IMR-90 (cell line): ENCODE data around the gene TMEM63C. TPM values are rescaled to one million over a fixed set of nuclear protein-coding genes. Genes with fewer than 3 reads are reported as not detected.

Experiments
- ATAC-seq: fragments of 200-7000 bp; cut with Tn5 transposase; 2 replicates; pipeline ENCODE4 v1.9.1; 2020; ENCODE audit warnings: low read depth, mild to moderate bottlenecking, moderate library complexity
- BruUV-seq: library from RNA; stranded (reverse); fragments of 400-500 nt; replicated peaks from 2 replicates; lab custom pipeline; 2021; lab: Mats Ljungman, UMichigan
- CTCF ChIA-PET: fragments of 300-600 bp; formaldehyde crosslinking; extraction: SDS; loops from one replicate; lab custom pipeline; 2021; ENCODE audit warnings: antibody characterized with exemption; lab: Yijun Ruan, JAX
- POLR2A ChIA-PET: fragments of 300-600 bp; sonication (Branson Sonifier 250); formaldehyde crosslinking; loops from one replicate; lab custom pipeline; 2022; ENCODE audit warnings: antibody characterized with exemption; ENCODE audit not compliant: unreplicated experiment; lab: Charles Lee
- DNase-seq: peaks from one replicate; pipeline ENCODE4 v3.0.0; 2013
- H2AFZ ChIP-seq: replicated peaks from 2 replicates; pipeline ENCODE3; 2013; ENCODE audit warnings: low read length, mild to moderate bottlenecking; ENCODE audit not compliant: poor library complexity
- H2AK5ac ChIP-seq: 2 replicates; pipeline ENCODE4 v1.6.1; 2013; ENCODE audit warnings: low read depth, low read length, inconsistent platforms
- H2AK9ac ChIP-seq: replicated peaks from 2 replicates; pipeline ENCODE3; 2013; ENCODE audit warnings: mild to moderate bottlenecking, low read depth, low read length, moderate library complexity; ENCODE audit not compliant: poor library complexity
- H2BK120ac ChIP-seq: 2 replicates; pipeline ENCODE4 v1.6.1; 2013; ENCODE audit warnings: low read depth, low read length, inconsistent platforms
- H2BK15ac ChIP-seq: 3 replicates; pipeline ENCODE4 v1.6.1; 2013; ENCODE audit warnings: low read depth, low read length, inconsistent platforms
- H2BK20ac ChIP-seq: 2 replicates; pipeline ENCODE4 v1.6.1; 2013; ENCODE audit warnings: low read depth, mild to moderate bottlenecking, inconsistent platforms, low read length, moderate library complexity
- H2BK5ac ChIP-seq: 2 replicates; pipeline ENCODE4 v1.6.1; 2013; ENCODE audit warnings: mild to moderate bottlenecking, low read depth, low read length, inconsistent platforms; ENCODE audit not compliant: poor library complexity, severe bottlenecking
- H3K14ac ChIP-seq: replicated peaks from 2 replicates; pipeline ENCODE4 v1.6.1; 2013; ENCODE audit warnings: low read depth, low read length, inconsistent platforms
- H3K18ac ChIP-seq: 2 replicates; pipeline ENCODE4 v1.6.1; 2013; ENCODE audit warnings: low read depth, low read length, control low read depth
- H3K23ac ChIP-seq: 2 replicates; pipeline ENCODE4 v1.6.1; 2013; ENCODE audit warnings: low read depth, low read length, inconsistent platforms
- H3K27ac ChIP-seq: 2 replicates; pipeline ENCODE4 v1.5.1; 2013; ENCODE audit warnings: mild to moderate bottlenecking, control low read depth, low read length; ENCODE audit not compliant: insufficient read depth
- H3K27me3 ChIP-seq: 2 replicates; pipeline ENCODE4 v1.6.1; 2013; ENCODE audit warnings: low read length; ENCODE audit not compliant: control insufficient read depth, insufficient read depth
- H3K36me3 ChIP-seq: 2 replicates; pipeline ENCODE4 v1.6.1; 2013; ENCODE audit warnings: low read length, mixed read lengths; ENCODE audit not compliant: control insufficient read depth, insufficient read depth
- H3K4ac ChIP-seq: 2 replicates; pipeline ENCODE4 v1.6.1; 2013; ENCODE audit warnings: low read depth, low read length, inconsistent platforms
- H3K4me1 ChIP-seq: 2 replicates; pipeline ENCODE4 v1.6.1; 2013; ENCODE audit warnings: low read length, mixed read lengths; ENCODE audit not compliant: control insufficient read depth, insufficient read depth
- H3K4me2 ChIP-seq: 2 replicates; pipeline ENCODE4 v1.6.1; 2013; ENCODE audit warnings: low read depth, mild to moderate bottlenecking, control low read depth, low read length, moderate library complexity
- H3K4me3 ChIP-seq: 2 replicates; pipeline ENCODE4 v1.5.1; 2013; ENCODE audit warnings: low read depth, mild to moderate bottlenecking, control low read depth, low read length, moderate library complexity; ENCODE audit not compliant: insufficient read depth
- H3K56ac ChIP-seq: 2 replicates; pipeline ENCODE4 v1.6.1; 2013; ENCODE audit warnings: low read length, inconsistent platforms; ENCODE audit not compliant: insufficient read depth; ENCODE audit errors: extremely low read depth
- H3K79me1 ChIP-seq, 2 experiments: 2 replicates each; pipeline ENCODE4 v1.6.1; 2013; ENCODE audit warnings: low read length in 2 of 2, inconsistent platforms in 1 of 2, low read depth in 1 of 2
- H3K9ac ChIP-seq: 2 replicates; pipeline ENCODE4 v1.6.1; 2013; ENCODE audit warnings: low read depth, low read length, control low read depth
- H3K9me1 ChIP-seq: 2 replicates; pipeline ENCODE4 v1.6.1; 2013; ENCODE audit warnings: low read length, inconsistent platforms; ENCODE audit not compliant: insufficient read depth
- H3K9me3 ChIP-seq: 2 replicates; pipeline ENCODE4 v1.6.1; 2013; ENCODE audit warnings: low read length; ENCODE audit not compliant: control insufficient read depth, insufficient read depth
- H4K20me1 ChIP-seq: 2 replicates; pipeline ENCODE4 v1.6.1; 2013; ENCODE audit warnings: low read length, inconsistent platforms; ENCODE audit not compliant: insufficient read depth
- H4K5ac ChIP-seq: 2 replicates; pipeline ENCODE4 v1.6.1; 2013; ENCODE audit warnings: mild to moderate bottlenecking, low read depth, low read length, control low read depth
- H4K8ac ChIP-seq, 2 experiments: 2 replicates each; pipeline ENCODE4 v1.6.1; 2013; ENCODE audit warnings: low read depth in 2 of 2, low read length in 2 of 2, control low read depth in 1 of 2, inconsistent platforms in 1 of 2
- H4K91ac ChIP-seq: 2 replicates; pipeline ENCODE4 v1.6.1; 2013; ENCODE audit warnings: low read depth, low read length, inconsistent platforms; ENCODE audit not compliant: insufficient read depth
- BHLHE40 ChIP-seq: fragments of 150-350 bp; IDR thresholded peaks from 2 replicates; pipeline ENCODE4 v1.6.1; 2016; ENCODE audit warnings: mild to moderate bottlenecking, low read depth, low read length
- CEBPB ChIP-seq: IDR thresholded peaks from 2 replicates; pipeline ENCODE4 v1.6.1; 2012; ENCODE audit warnings: low read depth, low read length, improper control_type of control experiment
- CHD1 ChIP-seq: IDR thresholded peaks from 2 replicates; pipeline ENCODE4 v1.6.1; 2012; ENCODE audit warnings: low read depth, low read length, improper control_type of control experiment
- CTCF ChIP-seq: conservative IDR thresholded peaks from 2 replicates; pipeline ENCODE4 v1.5.1; 2012; ENCODE audit warnings: mild to moderate bottlenecking, low read depth, low read length, improper control_type of control experiment
- ELK1 ChIP-seq: fragments of 150-350 bp; IDR thresholded peaks from 2 replicates; pipeline ENCODE4 v1.6.1; 2016; ENCODE audit warnings: low read depth, mild to moderate bottlenecking, low read length, moderate library complexity, borderline replicate concordance
- FOS ChIP-seq: fragments of 150-350 bp; IDR thresholded peaks from 2 replicates; pipeline ENCODE4 v1.6.1; 2016; ENCODE audit warnings: low read depth, low read length
- MAZ ChIP-seq: IDR thresholded peaks from 2 replicates; pipeline ENCODE4 v1.6.1; 2012; ENCODE audit warnings: low read depth, mild to moderate bottlenecking, low read length, improper control_type of control experiment, moderate library complexity, borderline replicate concordance
- MXI1 ChIP-seq: IDR thresholded peaks from 2 replicates; pipeline ENCODE4 v1.6.1; 2012; ENCODE audit warnings: low read depth, mild to moderate bottlenecking, low read length, moderate library complexity, borderline replicate concordance
- RAD21 ChIP-seq: IDR thresholded peaks from 2 replicates; pipeline ENCODE4 v1.6.1; 2012; ENCODE audit warnings: low read length, improper control_type of control experiment
- RCOR1 ChIP-seq: IDR thresholded peaks from 2 replicates; pipeline ENCODE4 v1.6.1; 2012; ENCODE audit warnings: mild to moderate bottlenecking, low read length, improper control_type of control experiment; ENCODE audit not compliant: insufficient replicate concordance
- RFX5 ChIP-seq: IDR thresholded peaks from 2 replicates; pipeline ENCODE4 v1.8.0; 2012; ENCODE audit warnings: low read depth, mild to moderate bottlenecking, low read length, moderate library complexity
- SMC3 ChIP-seq: fragments of 150-350 bp; IDR thresholded peaks from 2 replicates; pipeline ENCODE4 v1.6.1; 2016; ENCODE audit warnings: low read depth, mild to moderate bottlenecking, antibody characterized with exemption, low read length, moderate library complexity
- WGBS, 2 experiments: methylation state at CpG; one replicate each; pipeline versions ENCODE4 v1.1.5 to v1.1.7; 2013; ENCODE audit warnings: missing lambda C conversion rate in 2 of 2; ENCODE audit not compliant: insufficient read length in 1 of 2; ENCODE audit errors: extremely low coverage in 2 of 2; 5-methylcytosine and 5-hydroxymethylcytosine counted together
- dilution Hi-C: fragments of 300-500 bp; cut with HindIII; formaldehyde crosslinking; loops from one replicate; pipeline ENCODE4 v1.14.3; 2018; ENCODE audit warnings: low sequenced_read_pairs; ENCODE audit not compliant: unreplicated experiment
- in situ Hi-C: fragments of 300-500 bp; cut with MboI; formaldehyde crosslinking; loops from 3 replicates; pipeline ENCODE4 v1.14.3; 2019; ENCODE audit warnings: low sequenced_read_pairs, inconsistent platforms, mixed read lengths
- intact Hi-C: fragments of 100-400 bp; cut with micrococcal nuclease; formaldehyde crosslinking; loops from 2 replicates; pipeline ENCODE4 v1.10.0; 2022
- polyA plus RNA-seq, 3 experiments: library from polyadenylated mRNA; depleted of rRNA; stranded (reverse); fragments of >200 nt; gene quantifications; 2 replicates each; pipeline ENCODE4 v1.2.3, GENCODE V29; 2012; ENCODE audit warnings: low replicate concordance in 1 of 3
- total RNA-seq: library from RNA; depleted of rRNA; stranded (reverse); fragments of >200 nt; gene quantifications from 2 replicates; pipeline ENCODE4 v1.2.3, GENCODE V29; 2012

Gene TMEM63C
- total and polyA plus RNA-seq, 2 of the 4 experiments (the other 2 are of a cell fraction) = under 0.01 TPM; not detected in 1

GRCh38 chr14:77205566-77205965 is 24.0 kb downstream of the TMEM63C start:
- Histone ChIP-seq H4K5ac (no peak overlapping the region), H2BK15ac (no peak overlapping the region), H4K8ac (no peak overlapping the region), H3K27me3 (peaks cover 4% of the 10 kb centered on the region; the same call in 1 of the 2 replicates), H4K20me1 (no peaks in the 10 kb centered on the region), H3K14ac (no peak overlapping the region), H3K36me3 (no peaks in the 10 kb centered on the region), H3K4ac (no peak overlapping the region), H2AFZ (no peak overlapping the region), H3K56ac (no peak overlapping the region), H3K4me2 (no peak overlapping the region), H2BK120ac (no peak overlapping the region), H2BK5ac (no peak overlapping the region), H3K23ac (no peak overlapping the region), H3K4me1 (no peaks in the 10 kb centered on the region), H3K27ac (no peak overlapping the region), H3K9me1 (no peaks in the 10 kb centered on the region), H3K79me1 (no peaks in the 10 kb centered on the region), H2AK9ac (no peak overlapping the region), H2BK20ac (no peak overlapping the region), H3K4me3 (no peak overlapping the region), H3K9me3 (no peaks in the 10 kb centered on the region), H4K91ac (no peak overlapping the region), H3K9ac (no peak overlapping the region), H3K18ac (no peak overlapping the region), H2AK5ac (no peak overlapping the region)
- 0% methylated on average over 1 of the region's 4 CpGs; no CpG with 5 or more reads in 1 of the 2 experiments for WGBS, 2 experiments
- BruUV-seq = no TSS peak
- ATAC-seq (no peak), DNase-seq (no peak)
- POLR2A ChIA-PET = no interaction called here
- intact Hi-C loops (no loop called here), in situ Hi-C loops (no loop called here), dilution Hi-C loops (no loop called here)
- TF ChIP-seq BHLHE40 = no peak
- no peak for TF ChIP-seq CEBPB
- TF ChIP-seq SMC3 = no peak
- TF ChIP-seq MXI1 = no peak
- no peak for TF ChIP-seq RCOR1
- TF ChIP-seq CTCF = no peak
- no peak for TF ChIP-seq ELK1
- no peak for TF ChIP-seq FOS
- TF ChIP-seq CHD1 = no peak
- no peak for TF ChIP-seq MAZ
- no peak for TF ChIP-seq RAD21
- no peak for TF ChIP-seq RFX5
- CTCF ChIA-PET = no interaction called here
